Sigmoid colon (tissue), 4 donors: Measurements from ENCODE around the gene HELZ.

ENCODE experiments used
- CTCF ChIP-seq, 4 experiments: fragments of 450-650 bp in 3 of 4; fragments of 200-600 bp in 1 of 4; IDR thresholded peaks; one replicate each; pipeline ENCODE4 v1.5.1; 2016 to 2019; ENCODE audit warnings: antibody characterized with exemption in 4 of 4, mild to moderate bottlenecking in 3 of 4, moderate library complexity in 2 of 4
- EP300 ChIP-seq, 4 donors: sonication (generic); formaldehyde crosslinking; IDR thresholded peaks; one replicate each; pipeline ENCODE4 v1.6.1; 2017; ENCODE audit warnings: antibody characterized with exemption in 4 of 4
- POLR2A ChIP-seq, 2 donors: fragments of 450-650 bp; IDR thresholded peaks; one replicate each; pipeline ENCODE4 v1.6.1; 2016; ENCODE audit warnings: antibody characterized with exemption in 2 of 2, mild to moderate bottlenecking in 2 of 2, moderate library complexity in 2 of 2
- POLR2AphosphoS5 ChIP-seq, 4 donors: sonication (generic); formaldehyde crosslinking; IDR thresholded peaks; one replicate each; pipeline ENCODE4 v1.6.1; 2017; ENCODE audit warnings: antibody characterized with exemption in 4 of 4

DNA sequence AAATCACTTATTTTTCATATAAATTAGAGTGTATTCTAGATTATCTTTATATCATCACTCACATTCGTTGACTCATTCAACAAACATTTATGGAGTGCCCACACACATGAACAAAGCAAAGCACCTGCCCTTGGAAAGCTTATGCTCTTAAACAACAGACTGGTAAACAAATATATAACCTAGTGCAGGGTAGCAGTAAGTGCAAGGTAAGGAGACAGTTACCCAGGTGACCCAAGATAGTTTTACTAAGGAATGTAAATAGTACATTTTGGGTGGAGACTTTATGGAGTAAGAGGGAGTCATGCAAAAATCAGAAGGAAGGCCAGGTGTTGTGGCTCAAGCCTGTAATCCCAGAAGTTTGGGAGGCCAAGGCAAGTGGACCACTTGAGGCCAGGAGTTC lies 40.4 kb upstream of the HELZ start:
- no peak for TF ChIP-seq POLR2AphosphoS5 (IDR thresholded peaks at IDR 0.05)
- no peak for TF ChIP-seq CTCF (IDR thresholded peaks at IDR 0.05)
- TF ChIP-seq POLR2A (IDR thresholded peaks at IDR 0.05), result no peak
- no peak for TF ChIP-seq EP300 (IDR thresholded peaks at IDR 0.05)
